Femur (tissue), 1 donor: ENCODE measurements around the gene TMEM63C.

Experiments used
- DNase-seq: peaks from one replicate; pipeline ENCODE4 v3.0.0-alpha.2; 2017

TMEM63C gene

GRCh38 chr14:77284466-77284865, 102.9 kb downstream of the TMEM63C start:
- no peak for DNase-seq

- no peak for DNase-seq
Measured at GRCh38 chr14:77286576-77286975, 105.0 kb downstream of the TMEM63C start.

GRCh38 chr14:77290705-77291104, 109.1 kb downstream of the TMEM63C start:
- DNase-seq, result no peak

DNA sequence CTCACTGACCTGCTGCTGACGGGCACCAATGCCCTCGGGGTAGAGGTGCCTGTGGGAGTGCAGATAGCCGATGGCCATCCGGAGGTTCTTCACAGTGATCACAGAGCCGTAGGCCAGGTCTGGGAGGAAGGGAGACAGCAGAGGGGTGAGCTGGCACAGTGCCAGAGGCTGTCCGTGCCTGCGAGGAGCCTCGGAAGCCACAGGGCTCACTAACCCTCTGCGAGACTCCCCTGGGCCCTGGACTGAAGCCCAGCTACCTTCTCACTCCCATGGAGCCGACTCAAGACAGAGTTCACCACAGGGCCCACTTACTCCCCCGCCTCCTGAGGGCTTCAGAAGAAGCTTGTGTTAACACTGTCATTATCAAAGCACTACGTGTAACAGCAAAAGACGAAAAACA, 114.6 kb downstream of the TMEM63C start:
- no peak for DNase-seq

GRCh38 chr14:77296906-77297305, 115.3 kb downstream of the TMEM63C start:
- DNase-seq, result no peak

GRCh38 chr14:77299771-77300170, 118.2 kb downstream of the TMEM63C start:
- DNase-seq, result no peak

DNA sequence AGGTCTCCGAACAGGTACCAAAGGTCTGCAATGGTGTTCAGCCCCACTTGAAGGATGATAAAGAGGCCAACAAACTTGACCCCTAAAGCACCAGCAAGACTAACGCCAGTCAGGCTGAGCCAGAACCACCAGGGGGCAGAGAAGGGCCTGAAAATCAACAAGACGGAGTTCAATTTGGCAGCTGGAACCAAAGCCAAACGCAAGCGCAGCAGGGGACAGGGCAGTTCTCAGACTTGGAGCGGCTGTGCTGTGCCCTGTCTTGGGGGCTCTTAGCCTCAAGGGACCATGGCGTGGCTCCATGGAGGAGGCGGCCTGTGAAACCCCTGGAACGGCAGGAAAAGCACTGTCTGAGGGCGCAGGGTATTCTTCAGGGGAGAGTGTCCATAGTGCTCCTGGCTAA, 119.5 kb downstream of the TMEM63C start:
- peak; percentile 88 for DNase-seq

- DNase-seq, result no peak
Measured at GRCh38 chr14:77302926-77303325, 121.3 kb downstream of the TMEM63C start.

DNA sequence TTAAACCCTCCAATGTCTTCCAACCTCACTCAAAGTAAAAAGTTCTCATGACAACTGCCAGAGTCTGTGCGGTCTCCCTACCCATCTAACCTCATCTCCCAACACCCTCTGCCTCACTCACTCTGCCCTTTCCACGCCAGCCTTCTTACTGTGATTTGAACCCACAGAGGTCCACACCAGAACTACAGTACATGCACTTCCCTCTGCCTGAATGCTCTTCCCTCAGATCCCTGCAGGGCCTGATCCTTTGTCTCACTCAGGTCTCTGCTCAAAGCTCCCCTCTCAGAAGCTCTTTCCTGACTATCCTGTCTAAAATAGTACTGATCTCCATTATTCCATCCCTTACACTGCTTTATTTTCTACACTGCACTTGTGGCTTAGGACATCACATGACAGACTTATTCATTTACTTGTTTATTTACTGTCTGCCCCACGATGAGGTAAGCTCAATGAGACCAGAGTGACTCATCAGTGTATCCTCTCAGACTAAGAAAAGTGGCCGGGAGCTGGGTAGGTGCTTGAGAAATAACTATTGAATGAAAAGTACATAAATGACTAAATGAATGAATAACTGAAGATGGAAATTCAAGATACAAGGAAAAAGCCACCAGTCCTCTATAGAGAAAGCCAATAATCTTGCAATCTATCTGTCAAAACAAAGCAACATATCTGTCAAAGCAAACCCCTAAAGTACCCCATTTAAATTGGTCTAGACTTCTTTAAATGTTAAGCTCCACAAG, 122.0 kb downstream of the TMEM63C start:
- no peak for DNase-seq

DNA sequence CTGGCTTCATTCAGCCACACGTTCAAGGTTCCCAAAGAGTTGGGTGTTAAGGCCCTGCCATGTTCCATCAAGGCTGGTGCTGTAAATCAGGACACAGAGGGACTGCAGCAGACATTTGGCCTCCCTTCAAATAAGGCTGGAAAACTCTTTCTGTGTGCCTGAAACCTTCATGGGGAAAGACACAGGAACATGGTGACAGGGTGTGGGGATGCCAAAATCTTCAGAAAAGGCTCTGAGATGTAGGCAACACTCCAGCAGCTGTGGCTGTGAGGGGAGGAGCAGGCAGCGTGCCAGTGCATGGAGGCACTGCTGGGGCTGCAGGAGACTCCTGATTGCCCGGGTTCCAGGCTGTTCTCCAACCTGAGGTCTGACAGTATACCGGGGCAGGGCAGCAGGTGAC, 124.1 kb downstream of the TMEM63C start:
- DNase-seq, result peak; percentile 54

- DNase-seq, result no peak
Measured at GRCh38 chr14:77306416-77306815, 124.8 kb downstream of the TMEM63C start.

GRCh38 chr14:77306851-77307496, 125.4 kb downstream of the TMEM63C start:
- peak; percentile 79 for DNase-seq
